ENCODE results near the gene IFIT1B.

- no peak for TF ChIP-seq CTCF (IDR thresholded peaks at IDR 0.05; ENCODE audit: low read depth, low read length, poor library complexity, severe bottlenecking)
- TF ChIP-seq EZH2phosphoT487 (IDR thresholded peaks at IDR 0.05; ENCODE audit: borderline replicate concordance, low read length) = no peak
Measured at GRCh38 chr10:89348481-89348880, 29.4 kb upstream of the IFIT1B start.

Measured in DOHH2 (cell line).